ENCODE results near the gene CFDP1.

Gene CFDP1

GRCh38 chr16:75402159-75402820 is 31.0 kb downstream of the CFDP1 start:
- Histone ChIP-seq H3K9me3 (ENCODE audit: control insufficient read depth, insufficient read depth, low read length) (no peaks in the 10 kb centered on the region), H3K4me3 (ENCODE audit: low read depth, low read length) (no peak overlapping the region), H3K4me1 (ENCODE audit: control insufficient read depth, insufficient read depth, low read length) (no peaks in the 10 kb centered on the region), H3K27me3 (ENCODE audit: control insufficient read depth, insufficient read depth, low read length) (no peaks in the 10 kb centered on the region), H3K9ac (ENCODE audit: low read depth, low read length) (no peak overlapping the region), H3K36me3 (ENCODE audit: control insufficient read depth, insufficient read depth, low read length) (peaks cover 35% of the 10 kb centered on the region), H3K27ac (ENCODE audit: low read depth, low read length) (no peak overlapping the region)

GRCh38 chr16:75401691-75402090 is 31.6 kb downstream of the CFDP1 start:
- Histone ChIP-seq H3K27ac (ENCODE audit: low read depth, low read length) (no peak overlapping the region), H3K9ac (ENCODE audit: low read depth, low read length) (no peak overlapping the region), H3K4me3 (ENCODE audit: low read depth, low read length) (no peak overlapping the region), H3K36me3 (ENCODE audit: control insufficient read depth, insufficient read depth, low read length) (peaks cover 29% of the 10 kb centered on the region), H3K9me3 (ENCODE audit: control insufficient read depth, insufficient read depth, low read length) (no peaks in the 10 kb centered on the region), H3K4me1 (ENCODE audit: control insufficient read depth, insufficient read depth, low read length) (no peaks in the 10 kb centered on the region), H3K27me3 (ENCODE audit: control insufficient read depth, insufficient read depth, low read length) (no peaks in the 10 kb centered on the region)

GRCh38 chr16:75398333-75398732 is 35.0 kb downstream of the CFDP1 start:
- Histone ChIP-seq H3K27me3 (ENCODE audit: control insufficient read depth, insufficient read depth, low read length) (no peaks in the 10 kb centered on the region), H3K36me3 (ENCODE audit: control insufficient read depth, insufficient read depth, low read length) (peaks cover 30% of the 10 kb centered on the region), H3K4me1 (ENCODE audit: control insufficient read depth, insufficient read depth, low read length) (no peaks in the 10 kb centered on the region), H3K4me3 (ENCODE audit: low read depth, low read length) (no peak overlapping the region), H3K27ac (ENCODE audit: low read depth, low read length) (no peak overlapping the region), H3K9ac (ENCODE audit: low read depth, low read length) (no peak overlapping the region), H3K9me3 (ENCODE audit: control insufficient read depth, insufficient read depth, low read length) (no peaks in the 10 kb centered on the region)

DNA sequence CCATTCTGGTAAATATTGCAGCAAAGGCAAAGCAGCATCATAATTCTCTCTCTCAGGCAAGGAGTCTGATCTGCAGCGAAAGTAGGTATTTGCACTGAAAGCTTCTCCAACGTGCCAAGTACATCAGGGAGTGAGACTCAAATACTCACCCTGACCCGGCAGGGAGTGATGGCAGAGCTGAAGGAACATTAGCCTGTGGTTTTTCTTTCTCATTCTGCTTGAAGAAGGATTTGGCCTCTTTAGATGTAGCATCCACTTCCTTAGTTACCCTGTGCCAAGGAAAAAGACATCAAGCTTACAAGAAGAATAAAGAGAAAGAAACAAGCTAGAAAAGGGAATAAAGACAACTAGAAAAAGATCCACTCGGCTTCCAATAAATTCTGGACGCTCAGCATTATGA is 38.4 kb downstream of the CFDP1 start:
- no peak overlapping the region for H3K4me3 ChIP-seq (ENCODE audit: low read depth, low read length)
- H3K9me3 ChIP-seq (ENCODE audit: control insufficient read depth, insufficient read depth, low read length): no peaks in the 10 kb centered on the region
- H3K4me1 ChIP-seq (ENCODE audit: control insufficient read depth, insufficient read depth, low read length): no peaks in the 10 kb centered on the region
- H3K27ac ChIP-seq (ENCODE audit: low read depth, low read length): no peak overlapping the region
- H3K9ac ChIP-seq (ENCODE audit: low read depth, low read length): no peak overlapping the region
- no peaks in the 10 kb centered on the region for H3K27me3 ChIP-seq (ENCODE audit: control insufficient read depth, insufficient read depth, low read length)
- peaks cover 45% of the 10 kb centered on the region for H3K36me3 ChIP-seq (ENCODE audit: control insufficient read depth, insufficient read depth, low read length)

GRCh38 chr16:75392906-75393305 is 40.4 kb downstream of the CFDP1 start:
- peaks cover 64% of the 10 kb centered on the region for H3K36me3 ChIP-seq (ENCODE audit: control insufficient read depth, insufficient read depth, low read length)
- H3K9ac ChIP-seq (ENCODE audit: low read depth, low read length): no peak overlapping the region
- no peaks in the 10 kb centered on the region for H3K9me3 ChIP-seq (ENCODE audit: control insufficient read depth, insufficient read depth, low read length)
- no peak overlapping the region for H3K27ac ChIP-seq (ENCODE audit: low read depth, low read length)
- no peaks in the 10 kb centered on the region for H3K27me3 ChIP-seq (ENCODE audit: control insufficient read depth, insufficient read depth, low read length)
- no peaks in the 10 kb centered on the region for H3K4me1 ChIP-seq (ENCODE audit: control insufficient read depth, insufficient read depth, low read length)
- H3K4me3 ChIP-seq (ENCODE audit: low read depth, low read length): no peak overlapping the region

DNA sequence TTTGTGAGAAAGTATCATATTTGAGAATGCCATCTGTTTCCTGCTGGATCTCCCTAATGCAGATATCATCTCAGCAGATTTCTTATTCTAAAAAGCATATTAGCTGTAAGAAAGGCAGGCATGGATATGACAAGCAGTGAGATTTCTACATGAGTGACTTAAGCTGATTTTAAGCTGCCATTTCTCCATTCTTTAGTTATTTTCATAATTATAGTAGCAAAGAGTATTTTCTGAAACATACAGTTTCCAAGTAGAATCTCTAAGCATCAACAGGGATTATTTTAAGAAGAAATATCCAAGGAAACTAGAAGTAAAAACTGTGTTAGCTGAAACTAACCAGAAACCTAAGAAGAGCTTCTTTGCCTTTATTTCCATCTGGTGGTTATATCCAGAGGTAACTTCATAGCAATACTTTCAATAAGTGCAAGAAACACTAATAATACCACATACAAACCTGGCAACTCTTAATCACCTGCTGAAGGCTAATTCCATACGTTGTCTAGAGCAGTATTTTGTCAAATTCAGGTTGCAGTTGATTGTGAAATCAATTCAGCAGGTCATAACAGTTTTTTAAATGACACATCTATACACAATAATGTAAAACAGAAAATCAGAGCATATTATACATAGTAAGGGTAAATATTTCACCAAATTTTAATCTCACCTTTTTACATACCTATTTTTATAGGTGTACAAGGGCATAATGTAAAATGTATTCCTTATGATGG is 42.2 kb downstream of the CFDP1 start:
- Histone ChIP-seq H3K9ac (ENCODE audit: low read depth, low read length) (no peak overlapping the region), H3K27me3 (ENCODE audit: control insufficient read depth, insufficient read depth, low read length) (no peaks in the 10 kb centered on the region), H3K36me3 (ENCODE audit: control insufficient read depth, insufficient read depth, low read length) (peaks cover 67% of the 10 kb centered on the region)

DNA sequence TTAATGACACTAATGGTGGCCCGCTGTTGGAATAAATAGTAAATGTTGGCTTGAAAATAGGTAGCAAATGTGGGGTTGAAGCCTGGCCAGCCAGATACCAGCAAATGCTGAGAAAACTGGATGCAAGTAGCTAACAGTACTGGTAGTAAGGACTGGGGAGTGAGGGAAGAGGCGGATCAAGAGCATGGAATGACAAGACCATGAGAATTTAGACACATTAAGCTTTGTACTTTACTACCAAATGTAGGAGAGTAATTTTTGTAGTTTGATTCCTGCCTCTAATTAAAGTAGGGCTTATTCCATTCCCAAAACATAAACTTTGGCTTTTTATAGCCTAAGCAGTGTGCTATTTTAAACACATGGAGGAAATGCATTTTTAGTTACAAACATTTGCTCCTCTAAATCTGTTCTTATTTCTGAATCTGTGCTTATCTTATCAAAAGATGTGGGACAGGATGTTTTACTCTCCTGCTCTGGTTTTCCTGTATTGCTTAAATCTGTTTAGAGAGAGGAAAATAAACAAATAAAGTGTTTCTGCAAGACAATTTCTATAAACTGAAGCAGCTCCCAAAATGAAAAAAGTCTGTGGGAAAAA is 44.1 kb downstream of the CFDP1 start:
- no peak overlapping the region for H3K9ac ChIP-seq (ENCODE audit: low read depth, low read length)
- H3K27ac ChIP-seq (ENCODE audit: low read depth, low read length): no peak overlapping the region
- H3K36me3 ChIP-seq (ENCODE audit: control insufficient read depth, insufficient read depth, low read length): peaks cover 58% of the 10 kb centered on the region
- H3K4me3 ChIP-seq (ENCODE audit: low read depth, low read length): no peak overlapping the region
- no peaks in the 10 kb centered on the region for H3K9me3 ChIP-seq (ENCODE audit: control insufficient read depth, insufficient read depth, low read length)
- H3K27me3 ChIP-seq (ENCODE audit: control insufficient read depth, insufficient read depth, low read length): no peaks in the 10 kb centered on the region
- no peaks in the 10 kb centered on the region for H3K4me1 ChIP-seq (ENCODE audit: control insufficient read depth, insufficient read depth, low read length)

More for the DNA sequence above, 42.2 kb downstream of the CFDP1 start:
- H3K9me3 ChIP-seq (ENCODE audit: control insufficient read depth, insufficient read depth, low read length): no peaks in the 10 kb centered on the region
- no peaks in the 10 kb centered on the region for H3K4me1 ChIP-seq (ENCODE audit: control insufficient read depth, insufficient read depth, low read length)
- no peak overlapping the region for H3K4me3 ChIP-seq (ENCODE audit: low read depth, low read length)
- H3K27ac ChIP-seq (ENCODE audit: low read depth, low read length): no peak overlapping the region

DNA sequence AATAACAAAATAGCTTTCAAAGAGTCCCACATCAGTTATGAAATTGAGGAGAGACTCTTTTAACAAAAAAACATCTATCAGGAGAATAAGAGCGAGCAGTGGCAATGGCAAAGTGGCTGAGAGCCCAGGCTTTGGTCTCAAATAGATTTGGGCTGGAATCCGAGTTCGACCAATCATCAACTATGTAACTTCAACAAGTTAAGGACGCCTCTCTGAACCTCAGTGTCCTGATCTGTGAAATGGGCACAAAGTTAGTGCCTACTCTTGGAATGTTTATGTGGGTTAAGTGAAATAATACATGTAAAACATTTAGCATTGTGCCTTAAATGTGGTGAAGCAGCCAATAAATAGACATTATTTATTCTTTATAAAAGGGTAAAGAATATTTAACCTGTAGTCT is 45.4 kb downstream of the CFDP1 start:
- Histone ChIP-seq H3K4me3 (ENCODE audit: low read depth, low read length) (no peak overlapping the region), H3K9me3 (ENCODE audit: control insufficient read depth, insufficient read depth, low read length) (no peaks in the 10 kb centered on the region), H3K27ac (ENCODE audit: low read depth, low read length) (no peak overlapping the region), H3K36me3 (ENCODE audit: control insufficient read depth, insufficient read depth, low read length) (peaks cover 50% of the 10 kb centered on the region), H3K9ac (ENCODE audit: low read depth, low read length) (no peak overlapping the region), H3K4me1 (ENCODE audit: control insufficient read depth, insufficient read depth, low read length) (no peaks in the 10 kb centered on the region), H3K27me3 (ENCODE audit: control insufficient read depth, insufficient read depth, low read length) (no peaks in the 10 kb centered on the region)

DNA sequence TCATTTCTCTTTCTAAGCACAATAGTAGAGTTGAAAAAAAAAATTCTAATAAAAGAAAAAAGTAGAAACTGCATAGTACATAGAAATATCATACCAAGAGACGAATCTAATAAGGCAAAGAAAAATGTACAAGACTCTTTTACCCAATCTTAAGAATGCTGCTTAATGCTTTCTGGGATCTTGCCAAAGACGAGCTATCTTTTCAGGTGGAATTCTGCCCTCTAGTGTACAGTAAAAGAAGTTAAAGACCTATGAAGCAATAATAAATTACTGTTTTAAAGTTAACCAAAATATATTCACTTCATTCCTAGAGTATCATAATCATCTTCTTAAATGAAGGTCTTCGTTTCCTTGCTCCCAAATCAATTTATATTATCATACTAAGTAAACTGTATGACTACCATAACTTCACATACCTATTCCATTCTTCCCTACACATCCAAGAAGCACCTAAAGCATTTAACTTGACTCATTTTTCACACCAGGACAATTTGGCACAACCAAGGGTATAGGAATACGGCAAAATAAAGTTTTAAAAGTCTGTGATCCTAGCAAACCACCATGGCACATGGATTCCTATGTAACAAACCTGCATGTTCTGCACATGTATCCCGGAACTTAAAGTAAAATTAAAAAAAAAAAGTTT is 47.7 kb downstream of the CFDP1 start:
- Histone ChIP-seq H3K4me1 (ENCODE audit: control insufficient read depth, insufficient read depth, low read length) (no peaks in the 10 kb centered on the region), H3K36me3 (ENCODE audit: control insufficient read depth, insufficient read depth, low read length) (peaks cover 52% of the 10 kb centered on the region), H3K27ac (ENCODE audit: low read depth, low read length) (no peak overlapping the region), H3K4me3 (ENCODE audit: low read depth, low read length) (no peak overlapping the region), H3K27me3 (ENCODE audit: control insufficient read depth, insufficient read depth, low read length) (no peaks in the 10 kb centered on the region), H3K9me3 (ENCODE audit: control insufficient read depth, insufficient read depth, low read length) (no peaks in the 10 kb centered on the region), H3K9ac (ENCODE audit: low read depth, low read length) (no peak overlapping the region)

DNA sequence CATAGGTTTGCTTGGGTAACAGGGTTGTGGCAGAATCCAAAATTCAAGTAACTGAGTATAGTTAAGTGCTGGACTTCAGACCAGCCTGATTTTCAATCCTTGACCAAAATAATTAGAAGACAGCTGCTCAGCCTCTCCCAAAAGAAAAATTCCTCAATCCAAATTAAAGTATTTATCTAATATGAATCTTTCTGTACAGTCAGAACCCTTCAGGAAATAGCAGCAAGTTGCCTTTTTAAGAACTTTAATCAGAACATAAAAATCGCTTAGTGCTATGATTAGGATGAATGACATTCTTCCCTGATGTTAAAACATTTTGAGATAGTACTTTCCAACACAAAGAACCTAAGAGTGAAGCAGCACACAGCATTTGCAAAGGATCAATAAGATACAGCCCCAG is 50.2 kb downstream of the CFDP1 start:
- Histone ChIP-seq H3K4me3 (ENCODE audit: low read depth, low read length) (no peak overlapping the region), H3K9me3 (ENCODE audit: control insufficient read depth, insufficient read depth, low read length) (no peaks in the 10 kb centered on the region), H3K27ac (ENCODE audit: low read depth, low read length) (no peak overlapping the region), H3K4me1 (ENCODE audit: control insufficient read depth, insufficient read depth, low read length) (peaks cover 4% of the 10 kb centered on the region; the same call in 1 of the 2 replicates), H3K36me3 (ENCODE audit: control insufficient read depth, insufficient read depth, low read length) (peaks cover 28% of the 10 kb centered on the region), H3K27me3 (ENCODE audit: control insufficient read depth, insufficient read depth, low read length) (no peaks in the 10 kb centered on the region), H3K9ac (ENCODE audit: low read depth, low read length) (no peak overlapping the region)

GRCh38 chr16:75382611-75383010 is 50.7 kb downstream of the CFDP1 start:
- H3K27me3 ChIP-seq (ENCODE audit: control insufficient read depth, insufficient read depth, low read length): no peaks in the 10 kb centered on the region
- H3K4me3 ChIP-seq (ENCODE audit: low read depth, low read length): no peak overlapping the region
- no peak overlapping the region for H3K27ac ChIP-seq (ENCODE audit: low read depth, low read length)
- H3K4me1 ChIP-seq (ENCODE audit: control insufficient read depth, insufficient read depth, low read length): peaks cover 9% of the 10 kb centered on the region
- no peak overlapping the region for H3K9ac ChIP-seq (ENCODE audit: low read depth, low read length)
- H3K36me3 ChIP-seq (ENCODE audit: control insufficient read depth, insufficient read depth, low read length): peaks cover 27% of the 10 kb centered on the region
- no peaks in the 10 kb centered on the region for H3K9me3 ChIP-seq (ENCODE audit: control insufficient read depth, insufficient read depth, low read length)

All from HUES48 (cell line).